Frontal cortex (tissue), 4 donors: ENCODE results near the gene SAP30BP. TPM values are rescaled to one million over a fixed set of nuclear protein-coding genes. Genes with fewer than 3 reads are reported as not detected.

ENCODE experiments used
- DNase-seq, 2 donors: peaks; one replicate each; pipeline ENCODE4 v3.0.0; 2012; ENCODE audit warnings: low spot score in 2 of 2
- FAIRE-seq: peaks from 2 replicates; lab custom pipeline; 2012; peaks lifted over from hg19 to GRCh38; lab: Jason Lieb, UNC
- total RNA-seq: library from RNA; depleted of rRNA; stranded (reverse); fragments of >200 nt; gene quantifications from one replicate; pipeline ENCODE4 v1.2.3, GENCODE V29; 2014
- donor health status: control.
- donor health status: control.
- donor health status: control.

The SAP30BP gene
- total RNA-seq, 1 donor from 2014 or later = 39.9 TPM

DNA sequence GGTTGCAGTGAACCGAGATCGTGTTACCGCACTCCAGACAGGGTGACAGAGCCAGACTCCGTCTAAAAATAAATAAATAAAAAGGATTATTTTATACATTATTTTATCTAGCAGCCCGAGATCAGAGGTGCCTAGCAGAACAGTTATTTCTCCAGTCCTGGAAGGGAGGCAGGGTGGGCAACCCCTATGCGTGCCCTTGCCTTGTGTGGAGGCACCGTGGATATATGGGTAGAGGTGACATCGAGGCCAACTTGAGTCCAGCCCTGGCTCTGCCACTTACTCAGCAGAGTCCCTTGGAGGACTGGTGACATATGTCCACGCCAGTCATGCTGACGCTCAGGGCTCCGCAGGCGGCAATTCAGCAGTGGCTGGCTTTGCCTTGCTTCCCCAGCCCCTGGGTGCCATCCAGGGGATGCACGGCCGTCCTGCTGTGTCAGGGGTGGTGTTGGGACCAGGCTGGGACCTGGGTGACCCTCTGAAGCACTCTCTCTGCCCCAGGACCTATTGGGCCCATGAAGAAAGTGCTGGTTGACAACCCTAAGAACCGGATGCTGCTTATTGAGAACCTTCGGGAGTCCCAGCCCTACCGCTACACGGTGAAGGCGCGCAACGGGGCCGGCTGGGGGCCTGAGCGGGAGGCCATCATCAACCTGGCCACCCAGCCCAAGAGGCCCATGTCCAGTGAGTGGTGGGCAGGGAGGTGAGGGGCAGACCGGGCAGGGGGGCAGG, 84.7 kb downstream of the SAP30BP start:
- no peak for DNase-seq
- no peak for FAIRE-seq

GRCh38 chr17:75752405-75752709, 85.2 kb downstream of the SAP30BP start:
- FAIRE-seq = no peak
- DNase-seq = no peak

GRCh38 chr17:75752802-75753513, 85.8 kb downstream of the SAP30BP start:
- DNase-seq (no peak), FAIRE-seq (no peak)

DNA sequence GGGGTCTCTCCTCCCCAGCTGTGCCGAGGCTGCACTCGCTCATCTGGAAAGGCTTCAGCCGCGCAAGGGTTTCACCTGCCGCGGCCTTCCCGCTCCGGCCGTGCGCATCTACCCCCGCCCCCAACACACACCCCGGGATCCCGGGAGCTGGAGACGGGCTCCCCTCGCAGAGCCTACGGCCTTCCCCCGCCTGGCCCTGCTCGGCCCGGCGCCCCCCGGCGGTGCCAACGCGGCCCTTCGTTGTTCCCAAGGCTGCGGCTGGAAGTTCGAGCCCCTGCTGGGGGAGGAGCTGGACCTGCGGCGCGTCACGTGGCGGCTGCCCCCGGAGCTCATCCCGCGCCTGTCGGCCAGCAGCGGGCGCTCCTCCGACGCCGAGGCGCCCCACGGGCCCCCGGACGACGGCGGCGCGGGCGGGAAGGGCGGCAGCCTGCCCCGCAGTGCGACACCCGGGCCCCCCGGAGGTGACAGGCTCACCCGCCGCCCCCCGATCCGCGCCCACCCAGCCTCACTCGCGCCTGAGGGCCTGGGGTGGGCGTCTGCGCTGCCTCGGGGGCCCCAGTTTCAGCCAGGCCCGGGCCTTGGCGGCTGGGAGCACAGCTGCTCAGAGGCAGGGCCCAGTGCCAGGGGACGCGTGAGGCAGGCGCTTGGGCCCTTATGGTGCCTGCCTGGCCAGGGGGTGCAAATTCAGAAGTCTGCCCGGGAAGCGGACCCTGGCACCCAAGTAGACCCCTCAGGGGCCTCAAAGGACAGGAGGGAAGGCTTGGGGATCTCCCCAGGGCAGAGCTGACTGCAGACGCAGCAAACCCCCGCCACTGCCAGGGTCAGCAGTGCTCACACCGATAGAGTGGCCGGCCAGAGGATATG, 86.6 kb downstream of the SAP30BP start:
- DNase-seq = peak; percentile 91 to 93
- FAIRE-seq = no peak

DNA sequence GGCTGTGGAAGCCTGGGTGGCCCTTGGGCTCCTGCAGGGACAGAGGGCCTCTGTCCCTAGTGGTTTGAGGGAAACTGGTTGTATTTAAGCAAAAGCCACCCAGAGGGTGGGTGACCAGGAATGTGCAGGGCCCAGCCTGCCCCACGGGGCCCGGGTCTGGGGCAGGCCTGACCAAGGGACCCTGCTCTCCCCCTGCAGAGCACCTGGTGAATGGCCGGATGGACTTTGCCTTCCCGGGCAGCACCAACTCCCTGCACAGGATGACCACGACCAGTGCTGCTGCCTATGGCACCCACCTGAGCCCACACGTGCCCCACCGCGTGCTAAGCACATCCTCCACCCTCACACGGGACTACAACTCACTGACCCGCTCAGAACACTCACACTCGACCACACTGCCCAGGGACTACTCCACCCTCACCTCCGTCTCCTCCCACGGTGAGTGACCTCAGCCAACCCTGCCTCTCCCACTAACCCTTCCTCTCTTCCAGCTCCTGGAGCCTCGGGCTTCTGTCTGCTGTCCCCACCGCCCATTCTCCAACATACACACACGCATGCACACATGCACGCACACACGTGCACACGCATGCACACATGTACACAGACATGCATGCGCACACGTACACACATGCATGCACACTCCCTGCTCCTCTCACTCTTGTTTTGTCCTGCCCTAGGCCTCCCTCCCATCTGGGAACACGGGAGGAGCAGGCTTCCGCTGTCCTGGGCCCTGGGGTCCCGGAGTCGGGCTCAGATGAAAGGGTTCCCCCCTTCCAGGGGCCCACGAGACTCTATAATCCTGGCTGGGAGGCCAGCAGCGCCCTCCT, 87.5 kb downstream of the SAP30BP start:
- no peak for FAIRE-seq
- no peak for DNase-seq

GRCh38 chr17:75755205-75755901, 88.2 kb downstream of the SAP30BP start:
- FAIRE-seq (no peak), DNase-seq (no peak)

- FAIRE-seq = no peak
- no peak for DNase-seq
Observed at GRCh38 chr17:75755990-75756389, 88.9 kb downstream of the SAP30BP start.

GRCh38 chr17:75756451-75757085, 89.4 kb downstream of the SAP30BP start:
- FAIRE-seq (no peak), DNase-seq (no peak)

GRCh38 chr17:75757086-75757681, 90.0 kb downstream of the SAP30BP start:
- no peak for FAIRE-seq
- no peak for DNase-seq

Other genes starting within 250 kb of the SAP30BP start
- 18.8 TPM for gene TMEM94, start 210.7 kb upstream of the SAP30BP start, total RNA-seq
- 6.1 TPM for gene CASKIN2, start 151.8 kb upstream of the SAP30BP start, total RNA-seq
- gene TSEN54, start 150.8 kb upstream of the SAP30BP start, total RNA-seq = 11.4 TPM
- gene LLGL2, start 141.6 kb upstream of the SAP30BP start, total RNA-seq = 0.82 TPM
- gene MYO15B, start 79.5 kb upstream of the SAP30BP start, total RNA-seq = 19.6 TPM
- gene SMIM5, start 33.9 kb upstream of the SAP30BP start, total RNA-seq = under 0.01 TPM
- 6.1 TPM for gene RECQL5, start 184 bp upstream of the SAP30BP start, total RNA-seq
- 1.2 TPM for gene ITGB4, start 54.1 kb downstream of the SAP30BP start, total RNA-seq
- 13.5 TPM for gene GALK1, start 97.9 kb downstream of the SAP30BP start, total RNA-seq
- 21.2 TPM for gene UNK, start 117.5 kb downstream of the SAP30BP start, total RNA-seq
- gene UNC13D, start 177.1 kb downstream of the SAP30BP start, total RNA-seq = 0.41 TPM
- gene WBP2, start 188.0 kb downstream of the SAP30BP start, total RNA-seq = 22.0 TPM
- 13.9 TPM for gene TRIM47, start 211.2 kb downstream of the SAP30BP start, total RNA-seq
- gene TRIM65, start 229.6 kb downstream of the SAP30BP start, total RNA-seq = 11.8 TPM
- gene MRPL38, start 237.5 kb downstream of the SAP30BP start, total RNA-seq = 32.2 TPM